Measurements from ENCODE around the gene TRPC3. TPM values are rescaled to one million over a fixed set of nuclear protein-coding genes. Genes with fewer than 3 reads are reported as not detected.

Gene TRPC3
- total RNA-seq, 1 donor from 2014 or later, result 0.07 TPM

DNA sequence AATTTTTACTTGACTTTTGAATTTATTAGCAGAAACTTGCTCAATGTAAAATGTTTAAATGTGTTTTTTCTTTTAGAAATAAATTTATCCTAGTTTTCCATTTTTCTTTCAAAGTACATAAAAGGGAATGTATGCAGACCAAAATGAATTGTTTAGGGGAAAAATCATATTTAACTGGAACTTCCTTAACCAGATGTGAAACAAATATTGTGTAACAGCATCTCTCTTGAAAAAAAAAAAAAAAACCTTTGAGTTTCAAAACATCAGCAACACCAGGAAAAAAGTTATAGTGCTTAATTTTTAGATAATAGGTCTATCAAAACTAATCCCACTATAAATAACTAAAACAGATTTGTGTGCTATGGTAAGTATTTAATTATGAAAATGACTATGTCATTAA is 113.7 kb downstream of the TRPC3 start:
- no peaks in the 10 kb centered on the region for H3K4me1 ChIP-seq (ENCODE audit: insufficient read depth, low read length)
- no peak overlapping the region for H3K4me2 ChIP-seq (ENCODE audit: low read length)
- DNase-seq (ENCODE audit: low read depth), result no peak
- TF ChIP-seq EZH2 (IDR thresholded peaks at IDR 0.05; ENCODE audit: insufficient read depth, low read length), result no peak
- Mint-ChIP-seq H3K4me1 (ENCODE audit: low read depth, unreplicated experiment) (no peaks in the 10 kb centered on the region), H3K9me3 (ENCODE audit: unreplicated experiment) (no peaks in the 10 kb centered on the region), H3K27ac (ENCODE audit: unreplicated experiment) (no peak overlapping the region), H3K27me3 (ENCODE audit: low read depth, unreplicated experiment) (no peaks in the 10 kb centered on the region), H3K36me3 (ENCODE audit: low read depth, unreplicated experiment) (peaks cover 2% of the 10 kb centered on the region), H3K4me3 (ENCODE audit: unreplicated experiment) (no peak overlapping the region)
- H3K27ac ChIP-seq (ENCODE audit: low read depth, low read length), result no peak overlapping the region
- H3K9me3 ChIP-seq (ENCODE audit: insufficient read depth, low read depth, low read length), result no peaks in the 10 kb centered on the region
- no peaks in the 10 kb centered on the region for H3K27me3 ChIP-seq (ENCODE audit: insufficient read depth, low read length)
- H3K36me3 ChIP-seq (ENCODE audit: insufficient read depth, low read length), result peaks cover 3% of the 10 kb centered on the region
- no peak overlapping the region for H2AFZ ChIP-seq (ENCODE audit: low read depth, low read length)
- H3K4me3 ChIP-seq (ENCODE audit: insufficient read depth, low read depth, low read length), result no peak overlapping the region
- no peaks in the 10 kb centered on the region for H4K20me1 ChIP-seq (ENCODE audit: insufficient read depth, low read length)
- H3K79me2 ChIP-seq (ENCODE audit: insufficient read depth, low read length), result no peaks in the 10 kb centered on the region
- no peak overlapping the region for H3K9ac ChIP-seq (ENCODE audit: low read length)
- FAIRE-seq, result no peak

- no peaks in the 10 kb centered on the region for H3K36me3 Mint-ChIP-seq (ENCODE audit: low read depth, unreplicated experiment)
- no peaks in the 10 kb centered on the region for H3K79me2 ChIP-seq (ENCODE audit: insufficient read depth, low read length)
- FAIRE-seq, result no peak
- H3K4me3 ChIP-seq (ENCODE audit: insufficient read depth, low read depth, low read length), result no peak overlapping the region
- no peaks in the 10 kb centered on the region for H3K27me3 ChIP-seq (ENCODE audit: insufficient read depth, low read length)
- H3K9me3 ChIP-seq (ENCODE audit: insufficient read depth, low read depth, low read length), result no peaks in the 10 kb centered on the region
- H3K4me2 ChIP-seq (ENCODE audit: low read length), result no peak overlapping the region
- TF ChIP-seq, protein P1, sequence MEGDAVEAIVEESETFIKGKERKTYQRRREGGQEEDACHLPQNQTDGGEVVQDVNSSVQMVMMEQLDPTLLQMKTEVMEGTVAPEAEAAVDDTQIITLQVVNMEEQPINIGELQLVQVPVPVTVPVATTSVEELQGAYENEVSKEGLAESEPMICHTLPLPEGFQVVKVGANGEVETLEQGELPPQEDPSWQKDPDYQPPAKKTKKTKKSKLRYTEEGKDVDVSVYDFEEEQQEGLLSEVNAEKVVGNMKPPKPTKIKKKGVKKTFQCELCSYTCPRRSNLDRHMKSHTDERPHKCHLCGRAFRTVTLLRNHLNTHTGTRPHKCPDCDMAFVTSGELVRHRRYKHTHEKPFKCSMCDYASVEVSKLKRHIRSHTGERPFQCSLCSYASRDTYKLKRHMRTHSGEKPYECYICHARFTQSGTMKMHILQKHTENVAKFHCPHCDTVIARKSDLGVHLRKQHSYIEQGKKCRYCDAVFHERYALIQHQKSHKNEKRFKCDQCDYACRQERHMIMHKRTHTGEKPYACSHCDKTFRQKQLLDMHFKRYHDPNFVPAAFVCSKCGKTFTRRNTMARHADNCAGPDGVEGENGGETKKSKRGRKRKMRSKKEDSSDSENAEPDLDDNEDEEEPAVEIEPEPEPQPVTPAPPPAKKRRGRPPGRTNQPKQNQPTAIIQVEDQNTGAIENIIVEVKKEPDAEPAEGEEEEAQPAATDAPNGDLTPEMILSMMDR (IDR thresholded peaks at IDR 0.05; ENCODE audit: insufficient read depth, low read depth, low read length), result no peak
- TF ChIP-seq EZH2 (IDR thresholded peaks at IDR 0.05; ENCODE audit: insufficient read depth, low read length), result no peak
- no peak overlapping the region for H3K9ac ChIP-seq (ENCODE audit: low read length)
- H4K20me1 ChIP-seq (ENCODE audit: insufficient read depth, low read length), result no peaks in the 10 kb centered on the region
- no peaks in the 10 kb centered on the region for H3K4me1 ChIP-seq (ENCODE audit: insufficient read depth, low read length)
- no peak for DNase-seq (ENCODE audit: low read depth)
- no peaks in the 10 kb centered on the region for H3K36me3 ChIP-seq (ENCODE audit: insufficient read depth, low read length)
- no peak overlapping the region for H3K4me3 Mint-ChIP-seq (ENCODE audit: unreplicated experiment)
- H3K27ac ChIP-seq (ENCODE audit: low read depth, low read length), result no peak overlapping the region
- H3K27ac Mint-ChIP-seq (ENCODE audit: unreplicated experiment), result no peak overlapping the region
- no peaks in the 10 kb centered on the region for H3K9me3 Mint-ChIP-seq (ENCODE audit: unreplicated experiment)
- H3K27me3 Mint-ChIP-seq (ENCODE audit: low read depth, unreplicated experiment), result no peaks in the 10 kb centered on the region
- no peaks in the 10 kb centered on the region for H3K4me1 Mint-ChIP-seq (ENCODE audit: low read depth, unreplicated experiment)
- H2AFZ ChIP-seq (ENCODE audit: low read depth, low read length), result no peak overlapping the region
These were observed 122.3 kb downstream of the TRPC3 start for GRCh38 chr4:121829511-121829910.

Other genes starting within 250 kb of the TRPC3 start
- gene SMIM43, start 186.9 kb downstream of the TRPC3 start, total RNA-seq, result not detected in 2 replicates
- 14.4 and 18.3 TPM in 2 replicates for gene EXOSC9, start 150.7 kb downstream of the TRPC3 start, total RNA-seq
- gene CCNA2, start 128.2 kb downstream of the TRPC3 start, total RNA-seq, result 4.4 and 6.2 TPM in 2 replicates
- gene BBS7, start 81.6 kb downstream of the TRPC3 start, total RNA-seq, result 21.0 TPM in 2 replicates
- gene BLTP1, start 200.3 kb upstream of the TRPC3 start, total RNA-seq, result 34.2 and 35.1 TPM in 2 replicates